Thymus (tissue), 11 donors: ENCODE results near the gene KLHL2. TPM values are rescaled to one million over a fixed set of nuclear protein-coding genes. Genes with fewer than 3 reads are reported as not detected.
A peak's percentile ranks its signal among the peaks of the same experiment; 100 is the strongest.
"Not testable (repeated sequence)": the region's sequence is repeated elsewhere in the genome, so short reads cannot be mapped to it uniquely, and the experiment has no call there.

Source experiments
- DNase-seq, 9 donors: peaks; one replicate each; pipeline ENCODE4 v3.0.0-alpha.2; 2013; ENCODE audit warnings: low spot score in 9 of 9, low read depth in 6 of 9, missing footprints in 1 of 9
- H3K27ac ChIP-seq, 2 donors: one replicate each; pipeline ENCODE4 v1.5.1; 2013; ENCODE audit warnings: control low read depth in 1 of 2, low read depth in 1 of 2, low read length in 1 of 2, mild to moderate bottlenecking in 1 of 2, moderate library complexity in 1 of 2
- H3K27me3 ChIP-seq, 2 donors: one replicate each; pipeline ENCODE4 v1.5.1; 2013; ENCODE audit warnings: low read length in 1 of 2; ENCODE audit not compliant: control insufficient read depth in 2 of 2, insufficient read depth in 1 of 2
- H3K36me3 ChIP-seq, 2 donors: one replicate each; pipeline ENCODE4 v1.5.1; 2013; ENCODE audit warnings: low read length in 1 of 2, mild to moderate bottlenecking in 1 of 2, moderate library complexity in 1 of 2; ENCODE audit not compliant: control insufficient read depth in 2 of 2, insufficient read depth in 2 of 2
- H3K4me1 ChIP-seq, 2 donors: one replicate each; pipeline ENCODE4 v1.5.1; 2013; ENCODE audit warnings: low read length in 2 of 2; ENCODE audit not compliant: control insufficient read depth in 2 of 2, insufficient read depth in 2 of 2
- H3K4me3 ChIP-seq, 2 donors: one replicate each; pipeline ENCODE4 v1.5.1; 2013; ENCODE audit warnings: low read length in 2 of 2, control low read depth in 1 of 2, mild to moderate bottlenecking in 1 of 2
- H3K9me3 ChIP-seq, 2 donors: one replicate each; pipeline ENCODE4 v1.5.1; 2013; ENCODE audit warnings: low read length in 1 of 2, mild to moderate bottlenecking in 1 of 2; ENCODE audit not compliant: control insufficient read depth in 2 of 2, insufficient read depth in 1 of 2
- WGBS: extraction: QIAGEN DNeasy Blood & Tissue Kit; methylation state at CpG from one replicate; pipeline ENCODE4 v1.1.7; 2013; 5-methylcytosine and 5-hydroxymethylcytosine counted together
- polyA plus RNA-seq: library from polyadenylated mRNA; stranded (reverse); fragments of 200-250 nt; gene quantifications from one replicate; pipeline ENCODE4 v1.2.3, GENCODE V29; 2013
- total RNA-seq: library from RNA; stranded (reverse); fragments of 120-200 nt; gene quantifications from one replicate; pipeline ENCODE4 v1.2.4, GENCODE V29; 2013
- donor health status: healthy.

Gene KLHL2
- total and polyA plus RNA-seq, 2 donors, result 12.1 to 29.3 TPM

DNA sequence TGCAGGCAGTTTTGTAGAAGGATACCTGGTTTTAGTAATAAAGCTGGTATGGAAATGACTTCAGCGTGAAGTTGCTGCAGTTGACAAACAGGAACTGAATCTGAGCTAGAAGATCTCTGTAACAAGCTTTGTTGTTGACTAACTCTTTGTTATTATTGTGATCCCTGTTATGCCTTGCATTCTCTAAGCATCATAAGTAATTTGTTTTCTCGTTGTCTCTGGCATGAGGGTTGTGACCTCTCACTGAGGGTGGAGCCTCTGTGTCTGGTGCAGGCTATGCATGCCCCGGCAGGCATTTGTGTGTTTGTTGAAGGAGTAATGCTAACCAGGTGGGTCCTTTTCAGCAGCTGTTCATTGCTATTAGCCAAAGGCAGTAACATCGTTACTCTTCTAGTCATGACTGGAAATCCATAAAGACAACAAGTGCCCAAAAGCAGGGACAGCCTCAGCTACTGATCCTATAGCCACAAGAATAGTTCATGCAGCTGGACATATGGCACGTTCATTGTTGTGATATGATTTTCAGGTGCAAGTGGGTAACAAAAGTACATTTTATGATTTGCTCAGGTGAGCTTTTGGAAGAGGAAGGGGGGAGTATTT lies 30.8 kb downstream of the KLHL2 start:
- H3K4me1 ChIP-seq, H3K27me3 ChIP-seq, H3K9me3 ChIP-seq, H3K4me3 ChIP-seq, H3K27ac ChIP-seq, H3K36me3 ChIP-seq, DNase-seq: not testable (repeated sequence)
- WGBS, result 94% methylated on average over 5 of the region's 5 CpGs

DNA sequence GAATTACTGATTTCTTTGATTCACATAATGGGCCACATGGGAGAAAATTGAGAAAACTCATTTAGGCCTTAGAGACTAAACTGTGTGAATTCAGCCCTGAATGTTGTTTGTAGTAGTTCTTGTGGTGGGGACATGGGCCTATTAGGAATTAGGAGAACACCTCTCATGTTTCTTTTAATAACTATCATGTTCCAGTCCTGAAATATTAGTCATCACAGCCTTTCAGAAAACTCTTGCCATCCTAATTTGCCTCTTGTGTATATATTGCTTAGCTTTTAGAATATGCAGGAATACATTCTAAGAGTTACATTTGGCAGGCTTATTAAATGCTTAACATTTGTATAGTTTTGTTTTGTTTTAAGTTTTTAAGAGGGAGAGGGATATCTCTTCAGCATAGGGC lies 33.4 kb downstream of the KLHL2 start:
- H3K27ac ChIP-seq, H3K36me3 ChIP-seq, H3K4me3 ChIP-seq, H3K9me3 ChIP-seq, H3K27me3 ChIP-seq, DNase-seq, H3K4me1 ChIP-seq: not testable (repeated sequence)

DNA sequence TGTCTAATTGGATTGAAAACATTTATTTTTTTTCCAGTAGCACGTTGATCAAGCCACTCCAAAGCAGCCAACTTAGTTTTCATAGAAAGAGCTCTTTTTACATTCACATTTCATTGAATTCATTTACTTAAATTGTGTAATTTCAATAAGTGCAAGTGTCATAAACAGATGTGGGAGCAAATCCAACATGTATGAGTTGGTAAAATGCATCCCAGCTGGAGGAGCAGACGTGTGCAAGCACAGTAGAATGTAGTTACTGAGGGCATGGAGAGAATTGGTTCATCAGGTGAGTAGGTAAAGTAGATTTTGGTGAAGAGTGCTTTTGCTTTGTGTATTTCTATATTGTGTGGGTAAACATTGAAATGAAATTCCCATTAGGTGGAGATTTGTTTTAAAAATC lies 36.8 kb downstream of the KLHL2 start:
- not testable (repeated sequence) for H3K36me3 ChIP-seq, H3K27ac ChIP-seq, H3K27me3 ChIP-seq, H3K4me1 ChIP-seq, H3K4me3 ChIP-seq, H3K9me3 ChIP-seq, DNase-seq
- 93% methylated on average over 2 of the region's 2 CpGs for WGBS

DNA sequence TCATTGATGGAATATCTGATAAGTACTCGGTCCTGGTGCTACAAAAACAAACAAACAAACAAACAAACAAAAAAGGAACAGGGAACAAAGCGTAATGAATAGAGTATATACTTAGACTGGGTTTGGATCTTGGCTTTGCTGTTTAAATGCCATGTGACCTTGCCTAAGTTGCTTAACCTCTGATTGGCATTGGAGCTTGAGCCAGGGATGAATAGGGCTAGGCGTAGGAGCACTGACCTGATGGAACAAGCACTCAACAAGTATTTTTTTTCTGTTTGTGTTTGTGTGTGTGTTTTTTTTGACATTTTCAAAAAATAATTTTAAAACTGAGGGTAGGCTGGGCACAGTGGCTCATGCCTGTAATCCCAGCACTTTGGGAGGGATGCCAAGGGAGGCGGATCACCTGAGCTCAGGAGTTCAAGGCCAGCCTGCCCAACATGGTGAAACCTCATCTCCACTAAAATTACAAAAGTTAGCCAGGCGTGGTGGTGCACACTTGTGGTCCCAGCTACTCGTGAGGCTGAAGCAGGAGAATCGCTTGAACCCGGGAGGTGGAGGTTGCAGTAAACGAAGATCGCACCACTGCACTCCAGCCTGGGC lies 37.3 kb downstream of the KLHL2 start:
- 97% methylated on average over 10 of the region's 10 CpGs for WGBS
- not testable (repeated sequence) for H3K36me3 ChIP-seq

DNA sequence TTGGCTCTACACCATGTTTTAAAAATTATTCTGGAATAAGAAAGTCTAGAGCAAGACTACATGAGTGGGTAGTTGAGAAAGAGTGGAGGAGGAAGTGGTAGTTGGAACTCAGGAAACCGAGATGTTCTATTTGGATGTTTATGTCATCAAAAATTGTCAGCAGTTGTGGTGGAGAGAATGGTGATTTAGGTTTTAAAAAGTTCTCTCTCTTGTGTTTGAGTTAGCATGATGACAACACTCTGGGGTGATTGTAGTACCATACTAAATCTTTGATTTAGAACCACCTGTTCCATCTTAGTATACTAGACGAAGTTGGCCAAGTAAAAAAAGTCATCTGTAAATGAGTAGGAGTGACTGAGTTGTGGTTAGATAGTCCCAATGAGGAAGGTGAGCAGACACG lies 40.7 kb downstream of the KLHL2 start:
- H3K9me3 ChIP-seq, result no peaks in the 10 kb centered on the region
- no peaks in the 10 kb centered on the region for H3K4me1 ChIP-seq
- no peaks in the 10 kb centered on the region for H3K27me3 ChIP-seq
- H3K36me3 ChIP-seq, result no peaks in the 10 kb centered on the region
- H3K4me3 ChIP-seq, result no peak overlapping the region
- H3K27ac ChIP-seq, result no peak overlapping the region
- no peak for DNase-seq
- WGBS, result 69% methylated on average over 3 of the region's 3 CpGs

More for the DNA sequence above, 37.3 kb downstream of the KLHL2 start:
- H3K9me3 ChIP-seq, DNase-seq, H3K27me3 ChIP-seq, H3K4me3 ChIP-seq, H3K27ac ChIP-seq, H3K4me1 ChIP-seq: not testable (repeated sequence)

DNA sequence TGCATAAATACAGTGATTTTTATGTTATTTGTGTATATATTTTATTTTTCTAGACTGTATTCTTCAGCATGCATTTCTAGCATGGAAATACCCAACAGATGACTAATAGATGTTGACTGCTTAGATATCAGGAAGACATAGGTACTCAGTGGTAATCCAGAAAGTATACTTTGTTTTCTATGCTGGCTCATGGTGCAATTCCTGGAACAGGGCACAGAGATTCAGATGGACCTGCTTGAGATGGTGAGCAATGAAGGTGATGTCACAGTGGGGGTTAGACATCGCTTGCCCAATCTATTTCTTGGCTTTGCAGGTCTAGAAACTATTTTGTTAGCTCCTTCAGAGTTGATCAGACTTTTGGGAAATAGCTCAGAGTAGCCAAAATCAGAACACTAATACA lies 41.5 kb downstream of the KLHL2 start:
- not testable (repeated sequence) for DNase-seq, H3K4me3 ChIP-seq, H3K36me3 ChIP-seq, H3K4me1 ChIP-seq, H3K27ac ChIP-seq, H3K27me3 ChIP-seq, H3K9me3 ChIP-seq
- 98% methylated on average over 1 of the region's 1 CpG for WGBS

DNA sequence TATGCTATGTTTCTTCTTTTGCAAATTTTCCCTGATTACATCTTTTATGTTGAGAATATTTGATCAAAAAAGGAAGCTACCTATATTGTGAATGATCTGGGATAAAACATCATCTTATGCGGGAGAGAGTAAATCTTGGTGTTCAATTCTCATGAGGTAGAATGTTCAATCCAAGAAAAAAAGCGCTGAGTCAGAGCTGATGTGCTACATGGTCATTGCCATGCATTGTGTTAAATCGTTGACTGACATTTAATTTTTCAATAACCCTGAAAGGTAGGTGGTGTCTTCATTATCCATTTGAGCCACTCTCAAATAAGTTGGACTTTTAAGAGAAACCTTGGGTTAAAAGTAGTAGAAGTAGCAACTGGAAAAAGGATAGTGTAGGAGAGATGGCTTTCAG lies 47.4 kb downstream of the KLHL2 start:
- peaks cover 0 to 20% of the 10 kb centered on the region in 2 donors for H3K4me1 ChIP-seq
- H3K36me3 ChIP-seq, H3K27ac ChIP-seq, DNase-seq, H3K27me3 ChIP-seq, H3K9me3 ChIP-seq, H3K4me3 ChIP-seq: not testable (repeated sequence)
- WGBS, result 91% methylated on average over 3 of the region's 3 CpGs

DNA sequence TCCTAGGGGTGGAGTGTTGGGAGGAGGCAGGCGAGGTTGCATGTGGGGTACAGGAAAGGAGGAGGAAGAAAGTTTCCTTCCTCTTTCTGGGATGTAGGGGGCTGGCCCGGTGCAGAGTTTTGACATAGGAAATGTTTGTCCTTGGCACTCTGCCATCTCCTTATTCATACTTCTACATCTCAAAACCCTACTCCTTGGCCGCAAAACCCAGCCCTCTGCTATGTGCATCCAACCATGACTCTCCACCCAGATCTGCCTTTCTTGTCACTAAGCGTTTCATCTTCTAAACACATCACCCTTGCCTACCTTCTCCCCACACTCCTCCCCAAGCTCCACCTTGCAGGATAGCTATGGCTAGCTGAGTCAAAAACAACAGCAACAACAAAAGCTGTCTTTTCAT lies 48.1 kb downstream of the KLHL2 start:
- H3K4me1 ChIP-seq, result peaks cover 0 to 22% of the 10 kb centered on the region in 2 donors
- H3K4me3 ChIP-seq, H3K36me3 ChIP-seq, H3K9me3 ChIP-seq, H3K27me3 ChIP-seq: not testable (repeated sequence)
- H3K27ac ChIP-seq, result peak overlapping the region in 1 of 2 donors; percentile 70
- DNase-seq, result peak in 6 of 9 donors; percentile 29 to 72 (median 40)
- 10% methylated on average over 4 of the region's 4 CpGs for WGBS

DNA sequence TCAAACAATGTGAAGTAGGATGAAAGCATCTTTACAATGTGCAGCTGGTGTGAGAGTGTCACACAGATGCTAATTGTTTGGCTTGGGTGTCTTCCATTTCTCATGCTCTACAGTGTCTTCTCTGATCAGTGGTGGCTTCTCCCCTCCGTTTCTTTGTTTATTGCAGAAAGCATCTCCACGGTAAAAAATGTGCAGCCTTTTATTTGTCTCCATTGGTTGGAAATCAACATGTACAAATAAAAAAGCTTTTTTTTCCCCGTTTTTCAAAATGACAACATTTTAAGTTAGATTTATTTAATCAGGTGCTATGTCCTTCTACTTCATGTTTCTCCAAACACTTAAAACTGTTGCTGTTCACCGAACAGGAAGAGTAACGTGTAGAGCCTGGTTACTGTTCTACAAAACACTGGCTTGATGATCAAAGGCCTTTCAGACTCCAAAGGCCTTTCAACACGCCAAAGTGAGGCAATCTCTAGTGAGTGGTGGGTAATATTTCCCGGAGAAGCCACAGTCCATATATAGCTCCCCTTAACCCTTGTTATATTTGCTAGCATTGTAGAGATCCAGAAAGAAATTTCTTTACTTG lies 48.8 kb downstream of the KLHL2 start:
- H3K4me3 ChIP-seq, H3K27me3 ChIP-seq, H3K9me3 ChIP-seq, H3K36me3 ChIP-seq: not testable (repeated sequence)
- Histone ChIP-seq H3K27ac (peak overlapping the region; percentile 18 to 70), H3K4me1 (peaks cover 0 to 22% of the 10 kb centered on the region in 2 donors)
- DNase-seq, result peak in 7 of 9 donors; percentile 9 to 68 (median 22)
- 31% methylated on average over 7 of the region's 7 CpGs for WGBS
